ENCODE measurements around the gene NR1D2.

The NR1D2 gene

DNA sequence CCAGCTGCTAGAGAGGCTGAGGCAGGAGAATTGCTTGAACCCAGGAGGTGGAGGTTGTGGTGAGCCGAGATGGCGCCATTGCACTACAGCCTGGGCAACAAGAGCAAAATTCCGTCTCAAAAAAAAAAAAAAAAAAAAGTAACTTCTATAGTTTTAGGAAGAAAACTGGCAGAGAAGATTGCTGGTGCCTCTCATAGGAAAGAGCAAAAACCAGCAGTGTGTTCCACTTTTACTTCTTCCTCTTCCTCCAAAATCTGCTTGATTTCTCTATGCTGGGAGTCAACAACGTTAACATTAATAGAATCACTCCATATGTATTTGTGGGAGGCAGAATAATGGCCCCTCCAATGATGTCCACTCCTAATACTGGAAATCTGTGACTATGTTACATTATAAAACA, 12.5 kb upstream of the NR1D2 start:
- no peak for DNase-seq

GRCh38 chr3:23934253-23934652, 10.8 kb upstream of the NR1D2 start:
- DNase-seq = no peak

DNA sequence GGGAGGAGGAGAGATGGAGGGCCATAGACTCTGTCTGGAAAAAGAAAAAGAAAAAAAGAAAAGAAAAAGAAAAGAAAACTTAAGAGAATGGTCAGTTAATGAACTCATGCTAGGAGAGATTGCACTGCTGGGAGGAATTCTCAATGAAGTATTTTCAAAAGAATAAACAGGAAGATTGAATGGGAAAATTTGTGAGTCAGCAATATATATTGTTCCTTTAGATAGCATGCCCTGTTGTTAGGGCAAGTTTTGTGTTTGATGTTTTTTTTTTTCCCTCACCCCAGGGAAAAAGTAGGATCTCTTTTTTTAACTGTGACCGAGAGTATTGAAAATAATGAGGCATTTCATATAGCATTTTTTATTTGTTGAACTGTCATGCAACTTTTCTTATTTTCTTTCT, 7.8 kb upstream of the NR1D2 start:
- DNase-seq = no peak

DNA sequence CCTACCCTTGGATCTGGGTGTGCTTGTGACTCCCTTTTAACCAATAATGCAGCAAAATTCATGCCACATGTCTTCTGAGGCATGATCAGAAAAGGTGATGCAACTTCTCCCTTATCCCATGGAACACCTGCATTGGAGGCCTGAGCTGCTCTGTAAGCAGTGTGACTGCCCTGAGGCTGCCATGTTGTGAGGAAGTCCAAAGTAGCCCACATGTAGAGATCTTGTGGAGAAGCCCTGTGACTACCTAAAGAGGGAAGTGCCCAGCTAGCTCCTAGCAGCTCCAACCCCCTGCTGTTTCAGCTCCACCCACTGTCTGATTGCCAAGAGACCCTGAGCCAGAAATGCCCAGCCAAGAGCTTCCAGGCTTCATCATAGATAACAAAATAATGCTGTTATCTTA, 6.4 kb upstream of the NR1D2 start:
- no peak for DNase-seq

DNA sequence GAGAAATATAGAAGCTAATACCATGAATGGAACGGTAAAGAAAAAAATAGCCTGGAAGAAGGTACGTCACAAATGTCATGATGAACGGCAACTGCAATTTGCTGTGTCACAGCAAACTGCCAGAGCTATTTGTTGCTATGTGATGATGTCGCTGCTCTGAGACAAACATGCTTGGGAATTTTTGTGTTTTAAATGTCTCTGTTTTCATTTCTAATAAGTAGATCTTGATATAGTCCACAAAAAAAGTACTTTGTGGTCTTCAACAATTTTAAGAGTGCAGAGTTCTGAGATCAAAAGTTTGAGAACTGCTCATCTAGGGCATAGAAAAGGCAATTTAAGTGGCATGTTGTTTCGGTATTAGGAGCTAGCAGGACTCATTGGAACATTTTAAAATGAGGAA, 4.3 kb upstream of the NR1D2 start:
- no peak for DNase-seq

DNA sequence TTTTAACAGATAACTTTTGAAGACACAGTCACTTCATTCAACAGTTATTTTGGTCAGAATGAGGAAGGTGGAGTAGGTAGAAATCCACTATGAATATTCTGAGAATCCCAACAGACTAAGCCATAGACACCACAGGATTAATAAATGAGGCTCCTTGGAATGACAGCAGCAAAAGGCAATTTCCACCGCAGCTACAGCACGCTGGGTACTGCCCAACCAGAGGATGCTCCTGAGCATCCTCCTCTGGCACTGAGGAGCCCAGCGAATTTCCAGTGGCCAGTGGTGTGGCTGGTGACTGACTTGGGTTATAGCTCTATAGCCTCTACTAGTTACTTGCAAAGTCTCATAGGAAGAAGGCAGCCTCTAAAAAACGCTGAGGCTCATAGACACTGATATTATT, 3.6 kb upstream of the NR1D2 start:
- no peak for DNase-seq

- DNase-seq = no peak
Observed at GRCh38 chr3:23942546-23942945, 2.5 kb upstream of the NR1D2 start.

DNA sequence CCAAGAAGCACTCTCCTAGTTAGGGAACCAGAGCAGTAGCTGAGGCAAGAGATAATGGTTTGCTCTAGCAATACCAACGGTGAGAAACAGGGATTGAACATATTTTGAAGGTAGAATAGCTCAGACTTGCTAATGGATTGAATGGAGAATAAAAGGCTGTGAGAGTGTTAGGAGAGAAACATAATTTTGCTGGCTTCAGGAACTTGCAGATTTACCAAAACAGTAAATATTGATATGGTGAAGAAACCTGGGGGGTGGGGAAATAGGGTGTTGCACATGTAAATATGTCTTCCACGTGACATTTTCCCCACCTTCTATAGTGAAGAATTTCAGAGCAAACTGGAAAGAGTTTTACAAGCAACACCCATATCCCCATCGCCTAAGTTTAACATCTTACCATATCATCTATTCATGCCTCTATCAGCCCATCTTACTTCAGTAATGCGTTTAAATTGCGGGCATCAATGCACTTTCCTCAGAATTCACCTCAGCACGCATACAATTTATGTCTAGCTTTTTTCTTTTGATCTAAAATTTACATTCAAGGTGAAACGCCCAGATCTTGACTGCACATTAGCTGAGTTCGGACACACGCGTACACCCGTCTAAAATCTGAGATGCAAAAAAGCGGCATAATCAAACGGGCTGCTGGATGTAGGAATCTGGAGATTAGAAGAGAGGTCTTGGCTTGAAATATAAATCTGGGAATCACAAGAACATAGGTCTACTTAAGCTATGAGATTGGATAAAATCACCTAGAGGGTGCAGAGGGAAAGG, 891 bp upstream of the NR1D2 start:
- DNase-seq = no peak

DNA sequence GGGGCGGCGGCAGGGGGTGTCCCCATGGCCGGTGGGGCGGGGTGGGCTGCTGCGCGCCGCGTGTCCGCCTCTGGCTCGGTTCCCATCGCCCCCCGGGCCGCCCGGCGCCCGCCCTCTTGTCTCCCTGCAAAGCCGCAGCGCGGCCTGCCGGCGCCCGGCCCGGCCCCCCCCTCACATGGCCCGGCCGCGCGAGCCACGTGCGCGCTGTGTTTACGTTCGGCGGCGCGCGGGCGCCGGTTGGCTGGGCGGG, 502 bp downstream of the NR1D2 start:
- DNase-seq = no peak

- peak; percentile 96 for DNase-seq
Observed at GRCh38 chr3:23945913-23946687, 1.0 kb downstream of the NR1D2 start.

DNA sequence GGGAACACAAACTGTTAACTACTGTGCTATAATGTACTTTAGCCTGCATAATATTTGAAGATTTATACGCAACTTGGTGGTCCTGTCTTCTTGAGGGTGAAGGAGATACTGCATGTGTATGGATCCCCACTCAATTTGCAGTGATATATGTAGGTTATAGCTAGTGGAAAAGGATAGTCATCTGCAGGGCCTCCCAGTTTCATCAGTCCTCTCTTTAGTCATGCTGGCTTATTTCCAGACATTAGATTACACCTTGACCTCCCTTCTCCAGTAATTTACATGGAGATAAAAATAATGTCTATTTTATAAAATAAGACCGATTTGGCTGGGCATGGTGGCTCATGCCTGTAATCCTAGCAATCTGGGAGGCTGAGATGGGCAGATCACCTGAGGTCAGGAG, 3.7 kb downstream of the NR1D2 start:
- no peak for DNase-seq

GRCh38 chr3:23949784-23950183, 4.7 kb downstream of the NR1D2 start:
- no peak for DNase-seq

GRCh38 chr3:23950293-23950692, 5.2 kb downstream of the NR1D2 start:
- DNase-seq = no peak

DNA sequence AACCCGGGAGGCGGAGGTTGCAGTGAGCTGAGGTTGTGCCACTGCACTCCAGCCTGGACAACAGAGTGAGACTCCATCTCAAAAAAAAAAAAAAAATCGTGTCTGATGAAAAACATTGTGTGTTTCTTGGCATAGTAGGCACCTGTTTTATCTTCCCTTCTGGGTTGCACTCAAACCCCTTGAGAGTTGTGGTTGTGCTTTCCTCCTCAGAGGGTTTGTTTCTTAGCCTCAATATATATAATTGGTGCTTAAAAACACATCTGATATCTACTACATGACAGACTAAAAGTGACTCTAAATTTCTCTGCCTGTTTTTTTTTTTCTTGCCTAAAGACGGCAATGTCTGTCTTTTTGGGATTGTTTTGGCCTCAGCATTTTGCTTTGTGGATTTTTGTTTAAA, 7.6 kb downstream of the NR1D2 start:
- no peak for DNase-seq

GRCh38 chr3:23953523-23953922, 8.4 kb downstream of the NR1D2 start:
- DNase-seq = no peak

- DNase-seq = no peak
Observed at GRCh38 chr3:23954144-23954543, 9.1 kb downstream of the NR1D2 start.

GRCh38 chr3:23956701-23957100, 11.6 kb downstream of the NR1D2 start:
- DNase-seq = no peak

DNA sequence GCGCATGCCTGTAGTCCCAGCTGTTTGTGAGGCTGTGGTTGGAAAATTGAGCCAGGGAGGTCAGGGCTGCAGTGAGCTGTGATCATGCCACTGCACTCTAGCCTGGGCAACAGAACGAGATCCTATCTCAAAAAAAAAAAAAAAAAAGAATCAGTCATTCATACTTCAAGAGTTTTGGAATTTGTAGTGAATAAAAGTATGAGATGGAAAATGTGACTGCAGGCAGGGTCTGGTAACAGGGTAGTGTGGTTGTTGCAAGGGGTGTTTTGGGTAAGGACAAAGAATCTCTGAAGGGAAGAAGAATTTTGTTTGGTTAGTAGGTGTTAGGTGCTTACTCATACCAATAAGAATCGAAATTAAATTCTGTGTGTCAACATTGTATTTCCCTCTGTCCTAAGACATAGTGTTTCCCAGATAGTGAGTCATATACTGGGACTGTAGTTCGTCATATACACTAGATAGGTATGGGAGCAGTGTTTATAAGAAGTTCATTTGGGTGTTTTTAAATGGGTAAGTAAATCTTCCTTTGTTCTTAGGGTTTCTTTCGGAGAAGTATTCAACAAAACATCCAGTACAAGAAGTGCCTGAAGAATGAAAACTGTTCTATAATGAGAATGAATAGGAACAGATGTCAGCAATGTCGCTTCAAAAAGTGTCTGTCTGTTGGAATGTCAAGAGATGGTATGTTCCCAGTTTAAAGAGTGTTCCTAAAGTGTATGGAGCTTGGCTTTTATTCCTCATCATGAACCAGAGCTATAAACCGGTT, 14.2 kb downstream of the NR1D2 start:
- no peak for DNase-seq

DNA sequence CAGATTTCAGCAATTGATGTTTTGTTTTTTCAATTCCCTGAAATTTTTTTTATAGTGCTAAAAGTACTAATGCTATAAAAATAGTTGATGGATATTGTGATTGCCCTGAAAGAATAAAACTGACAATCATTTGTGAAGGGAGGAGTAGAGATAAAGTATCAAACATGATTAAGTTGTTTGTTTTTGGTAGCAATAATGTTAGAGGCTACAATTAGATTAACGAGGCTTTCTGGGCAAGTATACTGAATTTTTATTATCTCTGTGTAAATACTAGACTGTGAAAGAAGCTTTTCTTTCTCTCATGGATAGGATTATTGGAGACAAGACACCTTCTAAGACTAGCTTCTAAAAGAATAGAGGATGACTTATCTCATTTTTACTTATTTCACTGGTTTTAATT, 15.6 kb downstream of the NR1D2 start:
- no peak for DNase-seq

DNA sequence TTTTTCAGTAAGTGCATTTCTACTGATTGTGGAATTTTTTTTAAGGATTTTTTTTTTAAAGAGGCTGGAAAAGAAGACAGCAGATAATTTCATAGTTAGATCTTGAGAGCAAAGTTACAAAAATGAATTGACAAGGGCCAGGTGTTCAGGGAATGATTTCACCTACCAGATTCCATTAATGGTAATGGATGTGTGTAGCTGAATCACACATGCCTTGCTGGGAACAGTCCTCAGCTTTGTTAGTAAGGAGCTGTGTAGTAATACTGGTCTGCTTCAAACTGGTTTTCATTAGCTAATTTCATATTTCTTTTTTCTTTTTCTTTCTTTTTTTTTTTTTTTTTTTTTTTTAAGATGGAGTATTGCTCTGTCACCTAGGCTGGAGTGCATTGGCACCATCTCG, 16.0 kb downstream of the NR1D2 start:
- no peak for DNase-seq

DNA sequence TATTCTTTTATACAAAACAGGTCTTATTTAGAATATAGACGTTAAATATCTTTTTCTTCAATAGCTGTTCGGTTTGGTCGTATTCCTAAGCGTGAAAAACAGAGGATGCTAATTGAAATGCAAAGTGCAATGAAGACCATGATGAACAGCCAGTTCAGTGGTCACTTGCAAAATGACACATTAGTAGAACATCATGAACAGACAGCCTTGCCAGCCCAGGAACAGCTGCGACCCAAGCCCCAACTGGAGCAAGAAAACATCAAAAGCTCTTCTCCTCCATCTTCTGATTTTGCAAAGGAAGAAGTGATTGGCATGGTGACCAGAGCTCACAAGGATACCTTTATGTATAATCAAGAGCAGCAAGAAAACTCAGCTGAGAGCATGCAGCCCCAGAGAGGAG, 16.8 kb downstream of the NR1D2 start:
- DNase-seq = no peak

DNA sequence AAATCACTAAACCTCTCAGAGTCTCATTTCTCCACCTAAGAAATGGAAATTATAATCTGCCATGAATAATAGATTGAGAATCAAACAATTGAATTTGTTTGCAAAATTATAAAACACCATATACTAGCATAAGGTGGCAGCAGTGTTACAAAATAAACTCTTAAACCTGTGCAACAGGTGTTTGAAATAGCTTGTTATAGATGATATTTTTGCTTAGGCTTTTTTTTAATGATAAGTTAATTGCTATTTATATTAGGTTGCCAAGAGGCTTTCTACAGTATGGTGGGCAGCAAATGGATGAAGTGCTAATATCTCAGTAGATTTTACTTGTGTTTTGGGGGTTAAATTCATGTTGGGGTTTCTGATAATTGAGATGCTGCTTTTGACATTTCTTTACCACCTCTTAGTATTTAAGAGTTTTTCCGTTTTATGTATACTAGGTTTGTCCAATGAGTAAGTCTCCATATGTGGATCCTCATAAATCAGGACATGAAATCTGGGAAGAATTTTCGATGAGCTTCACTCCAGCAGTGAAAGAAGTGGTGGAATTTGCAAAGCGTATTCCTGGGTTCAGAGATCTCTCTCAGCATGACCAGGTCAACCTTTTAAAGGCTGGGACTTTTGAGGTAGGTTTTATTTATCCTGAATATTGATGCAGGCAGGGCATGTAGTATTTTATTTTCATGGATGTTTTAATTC, 19.6 kb downstream of the NR1D2 start:
- no peak for DNase-seq

DNA sequence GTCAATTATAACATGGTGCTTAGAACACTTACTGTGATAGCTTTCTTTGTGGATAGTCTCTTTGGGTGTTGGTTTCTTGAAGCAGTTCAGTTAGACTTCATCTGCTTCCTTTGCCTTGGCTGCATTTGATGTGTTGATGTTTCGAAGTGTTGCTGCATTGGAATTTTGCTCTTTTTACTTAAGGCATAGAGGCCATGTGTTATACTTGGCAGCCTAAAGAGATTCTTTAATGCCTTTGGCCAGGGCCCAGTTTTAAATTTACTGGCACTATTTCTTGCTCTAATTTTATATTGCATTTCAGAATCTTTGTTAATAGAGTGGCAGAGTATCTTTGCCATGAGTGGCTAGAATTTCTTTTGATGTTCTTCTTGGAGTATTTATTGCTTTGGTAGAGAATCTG, 21.2 kb downstream of the NR1D2 start:
- no peak for DNase-seq
